ENCODE measurements around the gene BRIP1. TPM values are rescaled to one million over a fixed set of nuclear protein-coding genes. Genes with fewer than 3 reads are reported as not detected.
"Not testable (repeated sequence)": the region's sequence is repeated elsewhere in the genome, so short reads cannot be mapped to it uniquely, and the experiment has no call there.

Gene BRIP1
- total RNA-seq, 1 donor from 2014 or later, result 0.45 TPM

DNA sequence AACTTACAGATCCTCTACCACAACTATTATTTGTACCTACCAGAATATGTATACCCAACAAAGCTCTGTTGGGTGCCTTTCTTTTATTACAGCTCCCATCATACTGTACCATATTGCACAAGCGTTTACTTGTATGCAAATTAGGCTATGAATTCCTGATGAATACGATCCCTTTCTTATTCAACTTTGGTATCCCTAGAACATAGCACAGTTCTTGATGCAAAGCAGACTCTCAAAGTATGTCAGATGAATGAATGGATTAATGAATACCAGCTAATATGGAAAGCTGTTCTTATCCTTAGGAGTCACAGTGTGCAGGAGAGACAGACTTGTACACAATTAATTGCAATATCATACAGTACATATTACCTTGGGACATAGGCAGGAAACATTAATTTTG is 192.6 kb downstream of the BRIP1 start:
- DNase-seq (ENCODE audit: low spot score), result no peak

DNA sequence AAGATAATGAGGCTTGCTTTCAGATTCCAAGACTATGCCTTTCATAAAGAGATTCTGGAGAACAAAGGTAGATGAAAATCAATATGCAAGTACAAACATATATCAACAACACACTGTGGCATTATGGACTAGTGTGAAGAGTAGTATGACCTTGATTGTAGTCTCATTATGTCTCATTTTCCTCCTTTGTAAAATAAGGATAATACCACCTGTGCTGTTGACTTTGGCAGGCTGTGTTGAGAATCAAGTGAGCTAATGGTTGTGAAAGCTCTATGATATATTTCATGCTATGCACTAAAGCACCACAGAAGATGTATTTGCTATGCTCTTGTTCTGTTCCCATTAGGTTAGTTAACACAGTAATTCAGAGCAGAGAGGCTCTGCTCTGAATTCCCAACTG is 193.8 kb downstream of the BRIP1 start:
- DNase-seq (ENCODE audit: low spot score), result no peak

DNA sequence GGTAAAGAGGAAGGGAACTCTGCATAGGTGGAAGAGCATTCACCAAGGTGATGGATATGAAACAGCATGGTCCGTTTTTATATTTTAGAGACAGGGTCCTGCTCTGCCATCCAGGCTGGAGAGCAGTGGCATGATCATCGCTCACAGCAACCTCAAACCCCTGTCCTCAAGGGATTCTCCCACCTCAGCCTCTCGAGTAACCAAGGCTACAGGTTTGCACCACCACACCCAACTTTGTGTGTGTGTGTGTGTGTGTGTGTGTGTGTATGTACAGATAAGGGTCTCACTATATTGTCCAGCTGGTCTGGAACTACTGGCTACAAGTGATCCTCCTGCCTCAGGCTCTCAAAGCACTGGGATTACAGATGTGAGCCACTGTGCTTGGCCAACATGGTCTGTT is 194.8 kb downstream of the BRIP1 start:
- DNase-seq (ENCODE audit: low spot score), result no peak

DNA sequence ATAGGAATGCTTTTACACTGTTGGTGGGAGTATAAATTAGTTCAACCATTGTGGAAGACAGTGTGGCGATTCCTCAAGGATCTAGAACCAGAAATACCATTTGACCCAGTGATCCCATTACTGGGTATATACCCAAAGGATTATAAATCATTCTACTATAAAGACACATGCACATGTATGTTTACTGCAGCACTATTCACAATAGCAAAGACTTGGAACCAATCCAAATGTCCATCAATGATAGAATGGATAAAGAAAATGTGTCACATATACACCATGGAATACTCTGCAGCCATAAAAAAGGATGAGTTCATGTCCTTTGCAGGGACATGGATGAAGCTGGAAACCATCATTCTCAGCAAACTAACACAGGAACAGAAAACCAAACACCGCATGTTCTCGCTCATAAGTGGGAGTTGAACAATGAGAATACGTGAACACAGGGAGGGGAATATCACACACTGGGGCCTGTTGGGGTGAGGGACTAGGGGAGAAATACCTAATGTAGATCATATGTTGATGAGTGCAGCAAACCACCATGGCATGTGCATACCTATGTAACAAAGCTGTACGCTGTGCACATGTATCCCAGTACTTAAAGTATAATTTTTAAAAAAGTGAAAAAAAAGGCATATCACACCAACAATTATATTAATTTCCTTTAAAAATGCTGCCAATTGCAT is 196.8 kb downstream of the BRIP1 start:
- not testable (repeated sequence) for DNase-seq (ENCODE audit: low spot score)

DNA sequence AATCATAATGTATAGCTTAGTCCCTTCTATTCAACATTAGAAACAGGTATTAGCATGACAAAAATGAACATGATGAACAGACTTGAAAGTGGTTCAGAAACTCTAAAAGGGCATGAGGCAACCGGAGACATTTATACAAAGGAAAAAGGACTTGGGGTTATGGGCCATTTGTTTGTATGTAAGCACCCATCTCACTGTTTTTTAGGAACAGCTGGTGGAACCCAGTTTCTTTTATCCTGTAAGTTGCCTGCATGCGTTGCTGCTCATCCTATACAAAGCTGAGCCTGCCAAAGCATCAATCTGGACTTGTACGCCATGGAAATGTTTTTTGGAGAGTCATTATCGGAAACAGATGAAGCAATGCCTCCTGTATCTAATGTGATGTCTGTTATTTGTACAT is 200.0 kb downstream of the BRIP1 start:
- no peak for DNase-seq (ENCODE audit: low spot score)

DNA sequence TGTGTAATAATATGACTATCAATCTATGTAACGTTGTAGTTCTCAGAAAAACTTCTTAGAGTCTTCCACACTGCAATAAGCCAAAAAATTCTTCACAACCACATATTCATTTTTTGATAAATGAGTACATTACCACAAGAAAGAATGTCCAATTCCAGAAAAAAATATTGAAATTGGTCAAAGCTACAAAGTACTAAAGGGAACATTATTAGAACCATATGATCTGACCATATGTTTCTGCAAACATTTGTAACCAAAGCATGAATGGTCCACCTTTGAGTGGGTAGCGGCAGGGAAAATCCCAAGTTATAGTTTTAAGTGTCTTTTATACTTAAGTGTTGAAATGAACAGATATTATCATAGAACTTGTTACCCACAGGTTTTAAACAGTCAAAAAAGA is 200.6 kb downstream of the BRIP1 start:
- no peak for DNase-seq (ENCODE audit: low spot score)

DNA sequence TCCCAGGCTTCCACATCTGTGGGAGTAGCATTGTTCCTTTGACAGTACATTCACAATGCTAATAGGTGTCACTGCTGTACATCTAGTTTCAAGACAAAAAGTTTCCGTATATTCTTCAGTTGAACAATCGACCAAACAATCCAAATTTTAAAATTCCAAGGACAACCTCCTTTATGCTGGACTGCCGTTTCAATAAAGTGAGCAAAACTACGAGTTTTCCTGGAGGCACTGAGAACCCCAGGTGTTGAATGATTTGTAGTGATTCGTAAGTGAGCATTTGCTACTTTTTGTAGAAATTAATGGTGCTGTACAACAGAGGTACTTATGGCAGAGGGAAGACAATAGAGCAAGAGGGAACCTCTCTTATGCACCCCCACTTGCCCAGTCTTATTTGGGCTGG is 201.1 kb downstream of the BRIP1 start:
- DNase-seq (ENCODE audit: low spot score), result no peak

DNA sequence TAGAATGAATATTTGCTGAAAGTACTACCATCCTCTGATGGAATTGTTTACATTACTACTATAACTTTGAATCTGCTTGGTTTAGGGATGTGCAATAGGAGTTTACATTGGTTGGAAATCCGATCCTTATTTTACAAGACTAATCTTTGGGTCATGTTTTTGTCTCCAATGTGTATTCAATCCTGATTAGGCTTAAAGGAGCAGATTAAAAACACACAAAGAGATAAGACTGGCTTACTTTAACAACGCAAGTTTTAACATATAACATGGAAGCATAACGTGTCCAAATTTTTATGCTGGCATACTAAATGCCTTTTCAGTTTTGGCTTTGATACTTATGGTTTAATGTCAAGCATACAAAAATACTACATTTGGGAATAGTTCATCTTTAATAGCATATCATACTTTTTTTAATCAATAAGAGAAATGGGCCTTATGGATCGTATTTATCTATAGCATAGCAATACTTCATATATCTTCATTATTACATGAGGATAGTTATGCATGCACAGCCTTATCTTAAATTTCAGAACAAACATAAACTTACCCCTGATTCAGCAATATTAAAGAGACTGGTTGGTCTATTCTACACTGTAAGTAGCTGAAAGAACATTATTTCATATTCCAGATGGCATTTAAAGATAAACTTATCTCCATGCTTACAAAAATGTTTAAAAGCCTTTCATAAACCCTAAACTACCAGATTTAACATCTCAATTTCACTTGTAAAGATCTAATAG is 202.4 kb downstream of the BRIP1 start:
- no peak for DNase-seq (ENCODE audit: low spot score)

DNA sequence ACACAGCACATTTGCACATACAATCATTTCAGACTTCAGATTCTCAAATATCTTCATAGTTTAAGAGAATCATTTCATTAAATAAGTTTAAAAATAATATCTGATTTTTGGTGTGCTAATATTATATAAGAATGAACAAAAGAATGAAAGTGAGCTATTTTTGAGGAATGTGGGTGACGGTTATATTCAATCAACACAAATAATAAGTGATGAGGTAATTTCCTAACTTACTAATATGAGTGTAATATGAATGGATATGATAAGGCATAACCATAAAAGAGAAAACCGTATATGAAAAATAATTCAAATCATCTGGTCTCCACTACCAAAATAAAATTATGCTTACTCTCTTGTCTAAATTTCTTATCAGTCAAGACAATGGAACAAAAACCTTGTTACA is 203.9 kb downstream of the BRIP1 start:
- no peak for DNase-seq (ENCODE audit: low spot score)

DNA sequence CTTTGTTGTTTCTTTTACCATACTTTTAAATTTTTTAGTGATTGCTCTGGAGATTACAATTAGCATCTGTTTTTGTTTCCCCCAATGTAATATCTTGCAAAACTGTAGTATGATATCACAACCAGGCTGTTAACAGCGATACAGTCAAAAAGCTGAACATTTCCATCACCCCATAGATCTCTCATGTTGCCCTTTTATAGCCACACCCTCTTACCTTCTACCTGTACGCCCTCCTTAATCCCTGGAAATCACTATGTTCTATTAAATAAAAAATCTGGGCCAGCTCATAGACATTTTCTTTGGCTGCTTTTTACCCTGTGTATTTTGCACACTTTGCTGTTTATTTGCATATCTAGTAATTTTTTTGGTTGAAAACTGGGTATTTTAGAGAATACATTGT is 205.1 kb downstream of the BRIP1 start:
- no peak for DNase-seq (ENCODE audit: low spot score)

DNA sequence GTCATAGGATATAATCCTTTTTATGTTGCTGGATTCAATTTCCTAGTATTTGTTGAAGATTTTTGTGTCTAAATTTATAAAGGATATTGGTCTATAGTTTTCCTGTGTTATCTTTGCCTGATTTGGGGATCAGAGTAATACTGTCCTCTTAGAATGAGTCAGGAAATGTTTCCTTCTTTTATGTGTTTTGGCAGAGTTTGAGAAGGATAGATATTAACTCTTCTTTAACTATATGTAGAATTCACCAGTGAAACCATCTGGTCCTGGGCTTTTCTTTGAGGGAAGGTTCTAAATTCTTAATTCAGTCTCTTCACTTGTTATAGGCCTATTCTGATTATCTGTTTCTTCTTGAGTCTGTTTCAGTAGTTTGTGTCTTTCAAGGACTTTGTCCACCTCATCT is 206.0 kb downstream of the BRIP1 start:
- DNase-seq (ENCODE audit: low spot score), result no peak

DNA sequence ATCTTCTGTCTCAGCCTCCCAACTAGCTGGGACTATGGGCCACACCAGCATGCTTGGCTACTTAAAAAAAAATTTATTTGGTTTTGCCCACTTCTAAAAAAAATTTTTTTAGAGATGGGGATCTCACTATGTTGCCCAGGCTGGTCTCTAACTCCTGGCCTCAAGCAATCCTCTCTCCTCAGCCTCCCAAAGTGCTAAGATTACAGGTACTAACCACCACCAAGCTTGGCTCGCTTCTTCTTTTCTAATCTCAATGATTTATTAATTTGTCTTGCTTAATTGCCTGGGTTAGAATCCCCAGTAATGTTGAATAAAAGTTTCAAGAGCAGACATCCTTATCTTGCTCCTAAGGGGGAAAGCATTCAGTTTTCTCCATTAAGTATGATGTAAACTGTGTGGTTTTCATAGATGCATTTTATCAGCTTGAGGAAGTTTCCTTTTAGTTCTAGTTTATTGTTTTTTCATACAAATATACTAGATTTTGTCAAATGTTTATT is 206.6 kb downstream of the BRIP1 start:
- no peak for DNase-seq (ENCODE audit: low spot score)

DNA sequence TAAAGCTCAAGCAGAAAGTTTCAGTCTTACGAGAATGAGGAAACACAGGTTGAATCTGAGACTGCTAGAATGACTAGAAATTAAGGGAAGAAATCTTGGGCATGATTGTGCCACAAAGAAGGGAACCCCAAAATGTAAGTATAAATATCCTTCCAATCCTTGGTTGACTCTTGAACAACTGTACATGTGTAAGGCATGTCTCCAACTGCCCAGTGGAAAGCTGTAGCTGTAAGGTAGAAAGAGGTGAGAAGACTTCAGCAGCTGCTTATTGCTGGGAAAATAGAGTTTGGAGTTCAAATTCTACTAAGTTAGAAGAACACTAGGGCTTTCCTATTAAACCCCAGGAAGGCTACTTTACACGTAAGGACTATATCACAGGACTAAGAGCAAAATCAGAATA is 212.6 kb downstream of the BRIP1 start:
- no peak for DNase-seq (ENCODE audit: low spot score)

DNA sequence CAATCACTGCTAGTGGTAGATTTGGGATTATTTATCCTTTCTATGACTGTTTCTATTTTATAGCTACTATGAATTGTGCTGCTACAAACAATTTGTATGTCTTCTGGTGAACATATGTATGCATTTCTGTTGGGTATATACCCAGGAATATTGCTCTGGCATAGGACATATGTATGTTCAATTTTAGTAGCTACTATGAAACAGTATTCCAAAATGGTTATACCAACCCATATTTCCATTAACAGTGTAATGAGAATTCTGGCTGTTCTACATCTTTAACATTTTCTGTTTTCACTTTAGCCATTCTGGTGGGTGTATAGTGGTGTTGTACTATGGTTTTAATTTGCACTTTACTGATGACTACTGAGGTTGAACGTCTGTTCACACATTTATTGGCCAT is 214.7 kb downstream of the BRIP1 start:
- DNase-seq (ENCODE audit: low spot score), result no peak

DNA sequence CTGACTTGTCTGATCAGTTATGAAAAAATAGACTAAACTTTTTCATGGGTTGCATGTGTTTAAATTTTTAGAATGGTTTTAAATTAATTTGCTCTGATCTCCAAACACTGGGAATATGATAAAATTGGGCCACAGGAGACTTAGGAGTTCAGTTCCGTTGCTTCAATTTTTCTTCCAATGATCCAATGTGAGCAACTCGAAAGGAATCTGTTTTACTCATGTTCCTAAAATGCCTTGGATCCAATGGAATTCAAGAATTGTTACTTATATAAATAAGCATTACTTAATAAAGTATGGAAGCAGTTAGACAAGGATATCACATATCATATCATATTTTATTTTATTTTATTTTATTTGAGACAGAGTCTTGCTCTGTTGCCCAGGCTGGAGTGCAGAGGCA is 216.3 kb downstream of the BRIP1 start:
- no peak for DNase-seq (ENCODE audit: low spot score)

DNA sequence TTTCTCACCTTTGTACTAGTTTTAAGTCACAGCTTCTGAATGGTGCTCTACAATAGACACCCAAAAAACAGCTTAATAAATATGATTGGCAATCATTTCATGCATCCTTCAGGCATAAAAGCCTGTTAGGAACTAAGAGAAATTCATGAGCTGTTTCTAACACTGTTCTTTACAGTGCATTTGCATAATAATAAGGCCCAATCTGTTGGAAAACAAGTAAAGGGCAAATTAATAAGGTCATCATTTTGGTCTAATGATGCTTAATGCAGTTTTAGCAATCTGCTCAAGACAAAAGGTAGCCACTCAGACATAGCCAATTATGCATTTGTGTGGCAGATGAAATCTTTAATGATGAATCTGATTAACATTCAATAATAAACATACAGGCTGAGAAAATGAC is 216.8 kb downstream of the BRIP1 start:
- DNase-seq (ENCODE audit: low spot score), result no peak

DNA sequence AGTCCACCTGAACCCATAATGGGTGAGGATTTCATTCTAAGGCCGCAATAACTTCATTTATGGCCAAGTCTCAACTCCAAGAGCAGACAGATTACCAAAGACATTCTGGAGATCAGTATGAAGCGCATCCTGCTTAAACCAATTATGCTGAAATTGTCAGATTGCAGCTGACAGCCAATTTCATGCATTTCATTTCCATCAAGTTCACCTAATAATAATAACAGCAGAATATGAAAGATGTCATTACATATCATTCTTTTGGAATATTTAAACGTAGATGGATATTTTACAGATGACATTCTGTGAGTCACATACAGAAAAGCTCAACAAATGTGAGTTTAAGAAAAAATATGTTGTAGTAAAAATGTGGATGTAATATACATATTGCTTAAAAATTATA is 217.4 kb downstream of the BRIP1 start:
- DNase-seq (ENCODE audit: low spot score), result no peak

DNA sequence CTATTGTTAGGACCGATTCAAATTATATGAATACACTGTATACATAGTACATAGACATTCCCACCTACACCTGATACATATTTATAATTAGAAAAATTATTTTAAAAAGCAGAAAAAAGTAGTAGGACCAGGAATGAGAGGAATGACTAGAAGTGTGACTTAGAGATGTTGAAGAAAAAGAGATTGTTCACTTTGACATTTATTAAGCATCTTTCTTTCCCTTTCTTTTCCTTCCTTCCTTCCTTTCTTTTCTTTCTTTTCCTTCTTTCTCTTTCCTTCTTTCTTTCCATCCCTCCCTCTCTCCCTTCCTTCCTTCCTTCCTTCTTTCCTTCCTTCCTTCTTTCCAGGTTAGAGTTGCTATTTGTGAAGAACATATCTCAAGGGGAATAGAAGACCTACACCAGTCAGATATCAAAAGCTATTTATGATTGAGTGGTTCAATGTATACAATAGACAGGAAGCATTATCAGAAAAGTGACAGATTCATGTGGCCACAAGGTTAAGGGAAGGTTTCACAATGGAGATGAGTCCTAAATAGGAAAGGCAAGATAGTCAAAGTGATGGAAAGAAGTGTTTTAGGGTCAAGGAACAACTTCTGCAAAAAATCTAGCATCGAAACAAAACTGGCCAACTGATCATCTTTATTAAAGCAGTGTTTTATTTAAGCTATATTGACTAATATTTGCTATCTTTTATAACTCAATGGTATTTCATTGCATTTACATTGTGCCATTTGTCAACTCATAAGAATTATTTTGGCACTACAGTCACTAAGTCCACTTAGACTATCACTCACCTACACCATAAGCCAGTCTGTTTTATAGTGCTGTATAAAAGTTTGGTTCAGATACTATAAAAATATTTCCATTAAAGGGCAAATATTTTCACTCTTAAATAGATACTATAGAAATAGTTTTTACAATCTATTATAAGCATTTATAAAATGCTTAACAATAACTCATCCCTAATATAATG is 218.2 kb downstream of the BRIP1 start:
- DNase-seq (ENCODE audit: low spot score), result no peak

DNA sequence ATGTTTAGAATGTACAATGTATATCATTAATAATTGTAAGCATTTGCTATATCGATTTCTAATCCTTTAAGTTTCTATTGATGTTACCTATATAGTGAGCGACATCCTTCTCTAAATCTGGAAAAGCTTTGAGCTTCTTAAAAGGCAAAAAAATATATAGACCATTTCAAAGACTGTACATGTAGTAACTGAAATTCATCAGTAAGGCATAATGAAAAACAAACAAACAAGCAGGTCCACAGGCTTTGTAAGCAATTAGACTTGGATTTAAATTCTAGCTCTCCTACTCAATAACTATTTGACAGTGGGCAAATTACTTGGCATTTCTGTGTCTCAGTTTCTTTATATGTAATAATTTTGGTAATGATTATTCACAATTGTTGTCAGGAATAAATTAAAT is 220.6 kb downstream of the BRIP1 start:
- no peak for DNase-seq (ENCODE audit: low spot score)

DNA sequence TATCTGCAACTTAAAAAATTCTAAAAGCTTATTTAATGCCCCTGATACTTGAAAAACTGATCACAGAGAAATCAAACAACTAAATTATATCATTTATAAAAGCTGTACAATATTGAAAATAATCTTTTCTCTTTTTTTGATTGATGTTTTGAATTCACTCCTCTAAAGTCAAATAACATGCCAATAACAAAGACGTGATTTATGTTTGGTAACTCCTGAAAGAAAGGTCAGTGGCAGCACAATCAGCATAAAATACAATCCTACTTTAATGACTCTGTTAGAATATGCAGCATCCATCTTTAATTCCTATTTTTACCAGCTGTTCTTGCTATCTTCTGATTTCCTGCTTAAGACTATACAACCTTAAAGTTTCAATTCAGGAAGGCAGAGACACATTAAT is 221.6 kb downstream of the BRIP1 start:
- no peak for DNase-seq (ENCODE audit: low spot score)

DNA sequence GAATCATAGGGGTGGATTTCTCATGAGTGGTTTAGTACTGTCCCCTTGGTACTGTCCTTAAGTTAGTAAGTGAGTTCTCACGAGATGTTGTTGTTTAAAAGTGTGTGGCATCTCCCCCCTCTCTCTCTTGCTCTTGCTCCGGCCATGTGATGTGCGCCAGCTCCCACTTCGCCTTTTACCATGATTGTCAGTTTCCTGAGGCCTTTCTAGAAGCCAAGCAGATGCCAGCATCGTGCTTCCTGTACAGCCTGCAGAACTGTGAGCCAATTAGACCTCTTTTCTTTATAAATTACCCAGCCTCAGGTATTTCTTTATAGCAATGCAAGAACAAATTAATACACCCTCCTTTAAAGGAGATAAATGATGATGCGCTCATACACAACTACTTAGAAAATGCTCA is 222.2 kb downstream of the BRIP1 start:
- DNase-seq (ENCODE audit: low spot score), result no peak

DNA sequence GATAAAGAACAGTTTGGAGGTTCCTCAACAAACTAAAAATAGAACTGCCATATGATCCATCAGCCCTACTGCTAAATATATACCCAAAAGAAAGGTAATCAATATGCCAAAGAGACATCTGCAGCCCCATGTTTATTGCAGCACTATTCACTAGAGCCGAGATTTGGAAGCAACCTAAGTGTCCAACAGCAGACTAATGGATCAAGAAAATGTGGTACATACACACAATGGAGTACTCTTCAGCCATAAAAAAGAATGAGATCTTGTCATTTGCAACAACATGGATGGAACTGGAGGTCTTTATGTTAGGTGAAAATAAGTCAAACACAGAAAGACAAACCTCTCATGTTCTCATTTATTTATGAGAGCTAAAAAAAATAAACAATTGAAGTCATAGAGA is 223.5 kb downstream of the BRIP1 start:
- no peak for DNase-seq (ENCODE audit: low spot score)
